Prostate gland (tissue), 2 donors: ENCODE results near the gene CTCF.

Experiments used
- POLR2AphosphoS5 ChIP-seq: sonication (generic); formaldehyde crosslinking; IDR thresholded peaks from one replicate; pipeline ENCODE4 v1.6.1; 2017; ENCODE audit warnings: antibody characterized with exemption
- TF ChIP-seq, protein P1 (sequence below), 4 experiments: fragments of 200-600 bp in 2 of 4; fragments of 450-650 bp in 2 of 4; sonication (generic) in 2 of 4; IDR thresholded peaks; 1 replicate in 3 of 4; 2 replicates in 1 of 4; pipeline ENCODE4 v1.5.1; 2016 to 2019; ENCODE audit warnings: antibody characterized with exemption in 4 of 4, mild to moderate bottlenecking in 2 of 4, moderate library complexity in 2 of 4

- TF ChIP-seq, protein P1, sequence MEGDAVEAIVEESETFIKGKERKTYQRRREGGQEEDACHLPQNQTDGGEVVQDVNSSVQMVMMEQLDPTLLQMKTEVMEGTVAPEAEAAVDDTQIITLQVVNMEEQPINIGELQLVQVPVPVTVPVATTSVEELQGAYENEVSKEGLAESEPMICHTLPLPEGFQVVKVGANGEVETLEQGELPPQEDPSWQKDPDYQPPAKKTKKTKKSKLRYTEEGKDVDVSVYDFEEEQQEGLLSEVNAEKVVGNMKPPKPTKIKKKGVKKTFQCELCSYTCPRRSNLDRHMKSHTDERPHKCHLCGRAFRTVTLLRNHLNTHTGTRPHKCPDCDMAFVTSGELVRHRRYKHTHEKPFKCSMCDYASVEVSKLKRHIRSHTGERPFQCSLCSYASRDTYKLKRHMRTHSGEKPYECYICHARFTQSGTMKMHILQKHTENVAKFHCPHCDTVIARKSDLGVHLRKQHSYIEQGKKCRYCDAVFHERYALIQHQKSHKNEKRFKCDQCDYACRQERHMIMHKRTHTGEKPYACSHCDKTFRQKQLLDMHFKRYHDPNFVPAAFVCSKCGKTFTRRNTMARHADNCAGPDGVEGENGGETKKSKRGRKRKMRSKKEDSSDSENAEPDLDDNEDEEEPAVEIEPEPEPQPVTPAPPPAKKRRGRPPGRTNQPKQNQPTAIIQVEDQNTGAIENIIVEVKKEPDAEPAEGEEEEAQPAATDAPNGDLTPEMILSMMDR (IDR thresholded peaks at IDR 0.05) = no peak
- TF ChIP-seq POLR2AphosphoS5 = no peak
Observed at GRCh38 chr16:67549936-67550335, 12.4 kb upstream of the CTCF start.
